Activated CD4-positive, CD25-positive, alpha-beta regulatory T cell (primary cell): ENCODE results near the gene OVAAL.

Experiments used
- DNase-seq, 4 experiments: peaks; one replicate each; lab custom pipeline; 2025; lab: John Stamatoyannopoulos, UW

OVAAL gene

GRCh38 chr1:180558664-180559063, at the start of gene OVAAL:
Gene OVAAL (plus strand): TSS chr1:180558964.
- no peak for DNase-seq

- DNase-seq: no peak
These were observed 47.9 kb upstream of the OVAAL start for GRCh38 chr1:180510882-180511281.

DNA sequence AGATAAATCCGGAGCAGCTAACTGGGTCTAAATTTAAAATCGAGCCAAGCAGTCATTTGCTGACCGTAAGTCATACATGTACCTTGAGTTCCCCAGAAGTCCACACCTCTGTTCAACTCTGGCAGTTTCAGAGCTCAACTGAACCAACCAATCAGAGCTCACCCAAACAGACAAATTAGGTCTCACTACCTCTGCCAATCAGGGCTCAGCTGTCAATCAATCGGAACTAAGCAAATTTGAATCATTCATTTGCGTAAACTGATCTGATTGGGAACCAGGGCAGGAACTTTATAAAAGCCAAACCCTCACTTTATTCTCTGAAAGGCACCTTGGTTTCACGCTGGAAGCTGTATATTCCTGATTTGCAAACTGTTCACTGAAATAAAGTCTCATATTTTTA, 45.2 kb upstream of the OVAAL start:
- no peak for DNase-seq

GRCh38 chr1:180515364-180515763, 43.4 kb upstream of the OVAAL start:
- no peak for DNase-seq

DNA sequence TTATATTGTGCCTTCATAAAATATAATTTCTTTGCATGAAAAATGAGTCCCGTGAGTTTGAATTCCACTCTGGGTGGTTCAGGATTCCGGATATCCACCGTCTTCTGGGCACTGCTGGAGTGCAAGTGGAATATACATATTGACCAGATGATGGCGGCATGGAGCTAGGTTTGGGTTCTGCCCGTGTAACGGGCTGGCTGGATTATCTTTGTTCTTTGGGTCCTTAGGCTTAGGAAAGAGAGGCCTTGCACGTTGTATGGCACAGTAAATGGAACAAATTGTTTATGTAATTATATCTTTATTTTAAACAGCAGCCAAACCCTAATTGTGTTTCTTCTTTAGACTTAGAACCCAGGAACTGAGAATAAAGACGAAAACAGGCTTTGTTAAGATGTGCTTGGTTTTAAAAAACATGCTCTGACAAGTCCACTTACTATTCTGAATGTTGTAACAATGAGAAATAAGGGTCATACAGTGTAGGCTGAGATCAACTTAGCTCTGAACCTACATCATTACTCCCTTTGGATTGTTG, 42.8 kb upstream of the OVAAL start:
- DNase-seq: peak in 2 of 4 experiments; percentile 9 to 26

DNA sequence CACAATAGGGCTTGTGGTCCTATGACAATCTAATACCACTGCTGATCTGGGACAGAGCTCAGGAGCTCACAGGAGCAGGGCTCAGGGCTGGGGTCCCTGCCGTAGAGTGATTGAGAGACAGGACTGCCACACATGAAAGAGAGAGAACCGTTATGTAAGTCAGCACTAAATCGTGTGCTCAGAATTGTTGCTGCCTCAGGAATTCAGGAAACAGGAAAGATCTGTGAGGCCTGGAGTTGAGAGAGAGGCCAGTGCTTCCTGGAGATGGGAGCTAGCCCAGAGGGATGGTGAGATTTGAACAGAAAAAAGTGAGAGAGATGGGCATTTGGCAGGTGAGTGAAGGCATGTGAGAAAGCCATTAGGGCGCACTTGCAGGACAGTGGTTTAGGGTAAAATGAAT, 38.9 kb upstream of the OVAAL start:
- no peak for DNase-seq

GRCh38 chr1:180521474-180522212, 37.1 kb upstream of the OVAAL start:
- no peak for DNase-seq

- no peak for DNase-seq
These were observed 36.6 kb upstream of the OVAAL start for GRCh38 chr1:180522213-180522515.

- DNase-seq: no peak
These were observed 34.4 kb upstream of the OVAAL start for GRCh38 chr1:180524160-180524914.

GRCh38 chr1:180524915-180525714, 33.6 kb upstream of the OVAAL start:
- DNase-seq: no peak

- DNase-seq: no peak
These were observed 33.1 kb upstream of the OVAAL start for GRCh38 chr1:180525715-180526039.

DNA sequence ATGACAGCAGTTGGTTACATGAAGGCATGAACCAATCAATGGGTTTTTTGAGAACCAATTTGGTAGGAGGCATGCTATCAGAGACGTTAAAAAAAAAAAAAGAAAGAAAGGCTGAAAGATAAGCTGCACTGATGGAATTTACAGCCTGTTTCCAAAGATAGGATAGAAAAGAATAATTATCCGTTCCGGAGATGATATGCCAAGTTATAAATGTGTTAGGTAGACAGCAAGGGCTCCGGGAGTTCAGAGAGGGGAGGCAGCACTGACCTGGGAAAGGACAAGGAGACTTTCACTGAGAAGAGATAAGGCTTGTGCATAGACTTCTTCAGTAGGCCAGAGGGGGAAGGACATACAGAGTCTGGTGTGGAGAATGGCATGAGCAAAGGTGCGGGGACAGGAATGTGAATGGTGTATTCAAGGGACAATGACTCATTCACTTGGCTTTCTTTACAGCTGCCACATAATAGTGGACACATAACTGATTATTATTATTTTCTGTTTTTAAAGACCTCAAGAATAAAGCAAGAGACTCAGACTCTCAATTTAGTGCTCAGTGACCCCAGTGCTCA, 31.6 kb upstream of the OVAAL start:
- DNase-seq: no peak

DNA sequence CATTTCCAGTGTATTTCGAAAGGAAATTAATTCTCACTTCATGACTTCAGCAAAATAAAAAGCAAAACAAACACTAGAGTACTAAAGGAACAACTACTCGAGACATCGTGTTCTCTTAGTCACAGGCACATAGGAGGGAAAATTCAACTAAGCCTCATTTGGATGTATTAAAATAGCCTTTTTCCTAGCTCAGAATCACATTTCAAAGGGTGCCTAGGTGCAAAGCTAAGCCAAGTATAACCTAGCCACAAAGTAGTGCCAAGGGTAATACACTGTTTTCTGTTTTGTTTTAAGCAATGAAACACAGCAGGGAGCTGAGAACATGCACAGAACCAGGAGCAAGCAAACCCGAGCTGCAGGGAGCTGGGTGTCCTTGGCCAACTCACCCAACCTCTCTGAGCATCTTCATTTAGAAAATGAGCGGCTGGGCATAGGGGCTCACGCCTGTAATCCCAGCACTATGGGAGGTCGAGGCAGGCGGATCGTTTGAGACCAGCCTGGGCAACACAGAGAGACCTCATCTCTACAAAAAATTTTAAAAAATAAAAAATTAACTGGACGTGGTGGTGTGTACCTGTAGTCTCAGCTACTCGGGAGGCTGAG, 29.8 kb upstream of the OVAAL start:
- no peak for DNase-seq

DNA sequence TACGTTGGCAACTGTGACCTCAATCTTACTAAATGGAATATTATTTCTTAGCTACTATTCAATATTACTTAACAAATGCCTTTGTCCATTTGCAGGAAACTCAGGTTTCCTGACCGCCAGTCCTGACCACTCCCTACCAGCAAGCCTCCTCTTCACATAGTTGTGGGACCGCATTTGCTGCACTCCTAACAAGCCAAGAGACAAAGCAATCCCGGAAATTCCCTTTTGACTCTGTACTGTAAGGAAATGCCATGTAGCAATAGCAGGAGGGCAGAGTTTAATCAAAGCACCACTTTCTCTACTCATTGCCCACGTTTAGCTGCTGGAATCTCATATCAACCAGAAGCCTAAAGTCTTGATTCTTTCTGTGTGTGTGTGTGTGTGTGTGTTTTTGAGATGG, 28.3 kb upstream of the OVAAL start:
- DNase-seq: no peak

DNA sequence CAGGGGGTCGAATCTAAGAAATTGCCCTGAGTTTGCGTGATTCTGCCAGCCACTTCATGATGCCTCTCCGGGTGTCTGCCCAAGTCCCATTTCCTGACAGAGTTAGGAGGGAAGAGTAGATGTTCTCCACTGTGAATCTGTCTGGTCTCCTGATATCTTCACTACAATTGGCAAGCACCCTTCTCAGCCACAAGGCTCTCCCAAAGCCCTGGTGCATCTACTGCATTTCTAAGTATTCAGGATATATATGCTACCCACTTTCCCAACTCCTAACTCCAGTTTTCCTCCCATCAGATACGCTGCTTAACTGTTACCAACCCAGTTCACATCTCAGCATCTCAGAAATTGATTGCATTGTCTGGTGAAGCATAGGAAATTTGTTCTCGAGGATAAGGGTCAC, 25.9 kb upstream of the OVAAL start:
- DNase-seq: no peak

- peak; percentile 3 to 48 (median 17) for DNase-seq
These were observed 25.3 kb upstream of the OVAAL start for GRCh38 chr1:180533266-180533987.

GRCh38 chr1:180534214-180534613, 24.6 kb upstream of the OVAAL start:
- no peak for DNase-seq

- no peak for DNase-seq
These were observed 23.3 kb upstream of the OVAAL start for GRCh38 chr1:180535418-180535999.

- DNase-seq: no peak
These were observed 21.9 kb upstream of the OVAAL start for GRCh38 chr1:180536821-180537372.

GRCh38 chr1:180539136-180539535, 19.6 kb upstream of the OVAAL start:
- DNase-seq: no peak
